NCI-H1048 (cell line): ENCODE results near the gene PTK7.

Experiments
- DNase-seq: peaks from one replicate; lab custom pipeline; 2025; lab: John Stamatoyannopoulos, UW

The PTK7 gene

GRCh38 chr6:43180985-43181384 is 104.9 kb downstream of the PTK7 start:
- DNase-seq: no peak

GRCh38 chr6:43181621-43181941 is 105.5 kb downstream of the PTK7 start:
- DNase-seq: no peak

- peak; percentile 19 for DNase-seq
Measured at GRCh38 chr6:43181942-43182860, 106.1 kb downstream of the PTK7 start, which contains the start of gene CUL9. Gene CUL9 (plus strand): TSS chr6:43182196. CDS start chr6:43184311, 2,115 bp downstream.

- DNase-seq: no peak
Measured at GRCh38 chr6:43183441-43183840, 107.3 kb downstream of the PTK7 start.

GRCh38 chr6:43184268-43184985 is 108.3 kb downstream of the PTK7 start:
- DNase-seq: no peak

- DNase-seq: no peak
Measured at GRCh38 chr6:43185391-43185985, 109.4 kb downstream of the PTK7 start.

- DNase-seq: no peak
Measured at GRCh38 chr6:43186019-43186418, 109.9 kb downstream of the PTK7 start.

- DNase-seq: no peak
Measured at GRCh38 chr6:43186706-43187105, 110.6 kb downstream of the PTK7 start.

GRCh38 chr6:43187821-43188220 is 111.7 kb downstream of the PTK7 start:
- no peak for DNase-seq

- DNase-seq: no peak
Measured at GRCh38 chr6:43188426-43188825, 112.3 kb downstream of the PTK7 start.

- DNase-seq: no peak
Measured at GRCh38 chr6:43189776-43190304, 113.7 kb downstream of the PTK7 start.

- DNase-seq: no peak
Measured at GRCh38 chr6:43192911-43193310, 116.8 kb downstream of the PTK7 start.

GRCh38 chr6:43193929-43194328 is 117.8 kb downstream of the PTK7 start:
- DNase-seq: no peak

GRCh38 chr6:43196337-43196736 is 120.2 kb downstream of the PTK7 start:
- no peak for DNase-seq

- no peak for DNase-seq
Measured at GRCh38 chr6:43199912-43200311, 123.8 kb downstream of the PTK7 start.

GRCh38 chr6:43200541-43200940 is 124.4 kb downstream of the PTK7 start:
- DNase-seq: no peak

- no peak for DNase-seq
Measured at GRCh38 chr6:43202451-43202850, 126.3 kb downstream of the PTK7 start.

- no peak for DNase-seq
Measured at GRCh38 chr6:43203029-43203717, 127.1 kb downstream of the PTK7 start.

GRCh38 chr6:43203718-43204095 is 127.6 kb downstream of the PTK7 start:
- DNase-seq: no peak

- no peak for DNase-seq
Measured at GRCh38 chr6:43204271-43205105, 128.4 kb downstream of the PTK7 start.

GRCh38 chr6:43205849-43206248 is 129.7 kb downstream of the PTK7 start:
- no peak for DNase-seq
